ENCODE results near the gene CACNA1G.

The CACNA1G gene

GRCh38 chr17:50630524-50631194, 70.1 kb downstream of the CACNA1G start:
- no peaks in the 10 kb centered on the region for H3K79me2 ChIP-seq (ENCODE audit: control insufficient read depth, low read length)
- peaks cover 63% of the 10 kb centered on the region for H3K27me3 ChIP-seq (ENCODE audit: control insufficient read depth, low read length)
- H3K9me2 ChIP-seq (replicated peaks; ENCODE audit: control insufficient read depth, low read length), result no peaks in the 10 kb centered on the region
- no peaks in the 10 kb centered on the region for H3K36me3 ChIP-seq (ENCODE audit: control insufficient read depth, low read length)
- no peaks in the 10 kb centered on the region for H4K20me1 ChIP-seq (ENCODE audit: control insufficient read depth, insufficient read depth, low read depth, low read length)
- no peak overlapping the region for H3K4me3 ChIP-seq (ENCODE audit: low read length)
- no peak overlapping the region for H3K4me2 ChIP-seq (ENCODE audit: low read length)
- H3K9me3 ChIP-seq (ENCODE audit: control insufficient read depth, insufficient read depth, low read length), result no peaks in the 10 kb centered on the region
- TF ChIP-seq, protein P1, sequence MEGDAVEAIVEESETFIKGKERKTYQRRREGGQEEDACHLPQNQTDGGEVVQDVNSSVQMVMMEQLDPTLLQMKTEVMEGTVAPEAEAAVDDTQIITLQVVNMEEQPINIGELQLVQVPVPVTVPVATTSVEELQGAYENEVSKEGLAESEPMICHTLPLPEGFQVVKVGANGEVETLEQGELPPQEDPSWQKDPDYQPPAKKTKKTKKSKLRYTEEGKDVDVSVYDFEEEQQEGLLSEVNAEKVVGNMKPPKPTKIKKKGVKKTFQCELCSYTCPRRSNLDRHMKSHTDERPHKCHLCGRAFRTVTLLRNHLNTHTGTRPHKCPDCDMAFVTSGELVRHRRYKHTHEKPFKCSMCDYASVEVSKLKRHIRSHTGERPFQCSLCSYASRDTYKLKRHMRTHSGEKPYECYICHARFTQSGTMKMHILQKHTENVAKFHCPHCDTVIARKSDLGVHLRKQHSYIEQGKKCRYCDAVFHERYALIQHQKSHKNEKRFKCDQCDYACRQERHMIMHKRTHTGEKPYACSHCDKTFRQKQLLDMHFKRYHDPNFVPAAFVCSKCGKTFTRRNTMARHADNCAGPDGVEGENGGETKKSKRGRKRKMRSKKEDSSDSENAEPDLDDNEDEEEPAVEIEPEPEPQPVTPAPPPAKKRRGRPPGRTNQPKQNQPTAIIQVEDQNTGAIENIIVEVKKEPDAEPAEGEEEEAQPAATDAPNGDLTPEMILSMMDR (IDR thresholded peaks at IDR 0.05; ENCODE audit: low read depth, low read length, poor library complexity, severe bottlenecking), result peak; percentile 94
- no peak for TF ChIP-seq EZH2phosphoT487 (IDR thresholded peaks at IDR 0.05; ENCODE audit: borderline replicate concordance, low read length)
- peaks cover 6% of the 10 kb centered on the region; the same call in 1 of the 2 replicates for H3K4me1 ChIP-seq (ENCODE audit: control insufficient read depth, low read length)
- no peak overlapping the region for H3K27ac ChIP-seq (ENCODE audit: low read depth, low read length)
- no peaks in the 10 kb centered on the region for H3F3A ChIP-seq (ENCODE audit: control insufficient read depth, insufficient read depth)

DNA sequence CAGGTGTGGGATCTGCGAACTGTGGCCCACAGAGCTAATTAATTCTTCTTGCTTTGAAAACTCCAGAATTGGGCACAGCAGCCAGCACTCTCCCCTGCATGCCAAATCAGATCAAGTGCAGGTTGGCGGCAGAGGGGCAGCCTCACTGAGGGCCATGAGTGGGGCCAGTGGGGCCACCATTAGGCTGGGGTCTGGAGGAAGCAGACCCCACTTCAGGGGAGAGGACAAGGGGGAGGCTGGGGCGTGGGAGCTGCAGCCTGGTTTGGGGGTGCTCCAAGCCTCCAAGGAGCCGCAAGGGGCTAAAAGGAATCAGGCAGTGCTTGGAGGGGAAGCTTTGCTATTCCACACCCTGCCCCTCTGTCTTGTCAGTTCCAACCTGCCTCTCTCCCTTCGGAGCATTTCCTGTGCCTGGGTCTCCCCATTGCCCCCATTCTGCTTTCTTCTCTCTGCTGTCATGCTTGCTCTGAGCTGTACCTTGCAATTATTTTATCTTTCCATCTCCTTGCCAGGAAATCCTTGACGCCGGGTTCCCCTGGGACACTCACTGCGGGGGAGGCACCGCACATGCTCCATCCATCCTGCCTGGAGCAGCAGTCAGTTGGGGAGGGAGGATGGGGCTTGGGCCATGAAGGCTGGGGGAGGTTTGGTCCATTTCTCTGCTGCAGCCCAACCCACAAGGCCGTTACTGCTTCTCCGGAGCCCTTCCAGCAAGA, 70.8 kb downstream of the CACNA1G start:
- H3K4me2 ChIP-seq (ENCODE audit: low read length), result no peak overlapping the region
- H3K27me3 ChIP-seq (ENCODE audit: control insufficient read depth, low read length), result peaks cover 70% of the 10 kb centered on the region
- no peak for TF ChIP-seq EZH2phosphoT487 (IDR thresholded peaks at IDR 0.05; ENCODE audit: borderline replicate concordance, low read length)
- TF ChIP-seq, protein P1 (IDR thresholded peaks at IDR 0.05; ENCODE audit: low read depth, low read length, poor library complexity, severe bottlenecking), result no peak
- no peaks in the 10 kb centered on the region for H3F3A ChIP-seq (ENCODE audit: control insufficient read depth, insufficient read depth)
- no peak overlapping the region for H3K4me3 ChIP-seq (ENCODE audit: low read length)
- peaks cover 6% of the 10 kb centered on the region; the same call in 1 of the 2 replicates for H3K4me1 ChIP-seq (ENCODE audit: control insufficient read depth, low read length)
- no peaks in the 10 kb centered on the region for H3K79me2 ChIP-seq (ENCODE audit: control insufficient read depth, low read length)
- no peaks in the 10 kb centered on the region for H3K9me3 ChIP-seq (ENCODE audit: control insufficient read depth, insufficient read depth, low read length)
- no peaks in the 10 kb centered on the region for H4K20me1 ChIP-seq (ENCODE audit: control insufficient read depth, insufficient read depth, low read depth, low read length)
- no peak overlapping the region for H3K27ac ChIP-seq (ENCODE audit: low read depth, low read length)
- no peaks in the 10 kb centered on the region for H3K9me2 ChIP-seq (replicated peaks; ENCODE audit: control insufficient read depth, low read length)
- H3K36me3 ChIP-seq (ENCODE audit: control insufficient read depth, low read length), result no peaks in the 10 kb centered on the region

DNA sequence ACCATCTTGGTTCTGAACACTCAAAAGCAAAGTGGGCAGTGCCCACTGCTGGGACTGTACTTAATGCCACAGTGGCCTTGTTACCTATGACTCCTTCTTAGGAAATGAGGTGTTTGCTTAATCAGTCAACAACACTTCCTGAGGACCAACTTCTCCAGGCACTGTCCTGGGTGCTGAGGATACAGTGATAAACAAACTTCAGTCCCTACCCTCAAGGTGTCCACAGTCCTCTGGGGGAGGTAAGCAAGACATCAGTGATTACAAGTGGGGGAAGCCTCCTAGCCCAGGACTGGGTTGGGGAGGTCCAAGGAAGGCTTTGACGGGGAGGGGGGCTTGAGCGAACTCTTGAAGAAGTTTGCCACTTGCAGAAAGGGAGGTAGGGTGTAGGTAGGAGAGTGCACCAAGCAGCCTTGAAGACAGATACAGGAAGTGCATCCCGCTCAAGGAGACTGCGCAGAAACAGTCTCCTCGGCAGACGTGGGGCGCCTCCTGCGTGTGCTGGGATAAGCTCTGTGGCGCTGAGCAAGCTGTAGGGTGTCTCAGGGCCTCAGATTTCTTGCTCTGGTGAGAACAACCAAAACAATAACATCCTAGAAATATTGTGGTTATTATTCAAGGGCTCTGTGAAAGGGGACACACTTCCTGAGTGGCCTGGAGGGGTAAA, 71.5 kb downstream of the CACNA1G start:
- no peaks in the 10 kb centered on the region for H3K9me3 ChIP-seq (ENCODE audit: control insufficient read depth, insufficient read depth, low read length)
- no peak overlapping the region for H3K27ac ChIP-seq (ENCODE audit: low read depth, low read length)
- peaks cover 77% of the 10 kb centered on the region for H3K27me3 ChIP-seq (ENCODE audit: control insufficient read depth, low read length)
- H3K79me2 ChIP-seq (ENCODE audit: control insufficient read depth, low read length), result no peaks in the 10 kb centered on the region
- TF ChIP-seq EZH2phosphoT487 (IDR thresholded peaks at IDR 0.05; ENCODE audit: borderline replicate concordance, low read length), result no peak
- TF ChIP-seq, protein P1 (IDR thresholded peaks at IDR 0.05; ENCODE audit: low read depth, low read length, poor library complexity, severe bottlenecking), result no peak
- H3K4me2 ChIP-seq (ENCODE audit: low read length), result no peak overlapping the region
- no peak overlapping the region for H3K4me3 ChIP-seq (ENCODE audit: low read length)
- H3K36me3 ChIP-seq (ENCODE audit: control insufficient read depth, low read length), result no peaks in the 10 kb centered on the region
- H3K9me2 ChIP-seq (replicated peaks; ENCODE audit: control insufficient read depth, low read length), result no peaks in the 10 kb centered on the region
- no peaks in the 10 kb centered on the region for H4K20me1 ChIP-seq (ENCODE audit: control insufficient read depth, insufficient read depth, low read depth, low read length)
- peaks cover 6% of the 10 kb centered on the region; the same call in 1 of the 2 replicates for H3K4me1 ChIP-seq (ENCODE audit: control insufficient read depth, low read length)
- H3F3A ChIP-seq (ENCODE audit: control insufficient read depth, insufficient read depth), result no peaks in the 10 kb centered on the region
